Erythroblast (primary cell): ENCODE measurements around the gene CPAMD8.

ENCODE experiments used
- GATA1 ChIP-seq: IDR thresholded peaks from 2 replicates; pipeline ENCODE4 v1.6.1; 2011; ENCODE audit warnings: low read depth, mild to moderate bottlenecking, control low read depth, low read length, moderate library complexity
- POLR2A ChIP-seq: IDR thresholded peaks from 2 replicates; pipeline ENCODE4 v1.6.1; 2011; ENCODE audit warnings: mild to moderate bottlenecking, low read length

DNA sequence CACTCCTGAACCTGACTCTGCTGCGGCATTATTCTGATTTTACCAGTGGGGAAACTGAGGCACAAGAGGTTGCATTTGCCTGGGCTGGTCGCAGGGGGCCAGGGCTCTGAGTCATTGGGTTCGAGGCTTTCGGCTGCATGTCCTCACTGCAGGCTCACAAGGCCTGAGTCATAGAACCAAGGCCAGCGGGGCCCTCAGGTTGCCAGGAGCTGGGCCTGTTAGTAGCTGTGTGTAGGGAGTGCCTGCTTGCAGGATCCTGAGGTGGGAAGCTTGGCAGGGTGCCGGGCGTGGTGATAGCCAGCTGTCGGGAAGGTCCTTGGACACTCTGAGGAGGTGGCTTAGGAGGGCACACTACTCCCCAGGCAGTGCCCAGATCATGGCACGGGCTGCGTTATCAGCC is 159.4 kb downstream of the CPAMD8 start:
- TF ChIP-seq POLR2A (no peak), GATA1 (no peak)
